Measurements from ENCODE around the gene RPS6KB2. TPM values are rescaled to one million over a fixed set of nuclear protein-coding genes. Genes with fewer than 3 reads are reported as not detected.

RPS6KB2 gene
- total RNA-seq, 1 experiment from 2014 or later, result 54.0 TPM

DNA sequence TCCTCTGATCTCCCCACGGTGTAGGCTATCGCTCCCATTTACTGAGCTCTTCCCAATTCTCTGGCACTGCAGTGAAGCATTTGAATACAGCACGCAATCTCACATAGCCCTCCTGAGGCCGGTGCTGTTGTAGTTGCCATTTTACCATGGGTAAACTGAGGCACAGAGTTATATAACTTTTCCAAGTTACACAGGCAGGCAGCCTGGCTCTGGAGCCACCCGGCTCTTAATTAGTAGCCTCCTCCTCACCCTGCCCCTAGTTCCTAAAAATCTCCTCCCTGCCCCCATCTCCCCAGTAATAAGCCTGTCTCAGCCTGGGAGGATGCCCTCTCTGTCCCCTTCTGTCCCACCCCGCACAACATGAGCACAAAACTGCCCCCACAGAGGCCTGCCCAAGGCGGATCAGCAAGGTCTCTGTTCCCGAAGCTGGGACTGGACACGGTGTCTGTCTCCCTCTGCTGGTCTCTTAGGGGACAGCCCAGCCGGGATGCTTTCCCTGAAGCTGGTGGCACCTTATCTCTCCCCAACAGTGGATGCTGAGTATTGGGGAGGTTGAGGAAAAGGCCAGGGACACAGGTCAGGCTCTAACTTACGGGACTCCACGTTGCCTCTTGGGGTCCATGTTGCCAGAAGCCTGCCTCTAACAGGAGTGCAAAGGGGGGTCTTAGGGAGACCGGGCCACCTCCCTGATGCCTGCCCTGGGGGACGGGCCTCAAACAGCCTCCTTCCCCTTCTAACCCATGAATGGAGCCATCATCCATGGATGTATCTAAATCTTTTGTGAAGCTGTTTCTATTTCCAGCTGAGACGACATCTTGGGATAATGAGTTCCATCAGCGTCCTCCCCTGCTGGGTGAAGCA lies 45.8 kb upstream of the RPS6KB2 start:
- no peaks in the 10 kb centered on the region for H3K9me3 ChIP-seq (ENCODE audit: insufficient read depth, low read depth)
- intact Hi-C loops (cut with micrococcal nuclease; ENCODE audit: unreplicated experiment), result loop anchor here (1.0 to 5.0 kb wide), 4 partner anchors 9 to 120 kb away; partner anchors contain the start of gene CLCF1
- no peaks in the 10 kb centered on the region for H3K36me3 ChIP-seq (ENCODE audit: low read depth)
- no peak overlapping the region for H3K4me3 ChIP-seq
- H3K9me2 ChIP-seq (ENCODE audit: insufficient read depth), result no peaks in the 10 kb centered on the region
- TF ChIP-seq, protein P1, sequence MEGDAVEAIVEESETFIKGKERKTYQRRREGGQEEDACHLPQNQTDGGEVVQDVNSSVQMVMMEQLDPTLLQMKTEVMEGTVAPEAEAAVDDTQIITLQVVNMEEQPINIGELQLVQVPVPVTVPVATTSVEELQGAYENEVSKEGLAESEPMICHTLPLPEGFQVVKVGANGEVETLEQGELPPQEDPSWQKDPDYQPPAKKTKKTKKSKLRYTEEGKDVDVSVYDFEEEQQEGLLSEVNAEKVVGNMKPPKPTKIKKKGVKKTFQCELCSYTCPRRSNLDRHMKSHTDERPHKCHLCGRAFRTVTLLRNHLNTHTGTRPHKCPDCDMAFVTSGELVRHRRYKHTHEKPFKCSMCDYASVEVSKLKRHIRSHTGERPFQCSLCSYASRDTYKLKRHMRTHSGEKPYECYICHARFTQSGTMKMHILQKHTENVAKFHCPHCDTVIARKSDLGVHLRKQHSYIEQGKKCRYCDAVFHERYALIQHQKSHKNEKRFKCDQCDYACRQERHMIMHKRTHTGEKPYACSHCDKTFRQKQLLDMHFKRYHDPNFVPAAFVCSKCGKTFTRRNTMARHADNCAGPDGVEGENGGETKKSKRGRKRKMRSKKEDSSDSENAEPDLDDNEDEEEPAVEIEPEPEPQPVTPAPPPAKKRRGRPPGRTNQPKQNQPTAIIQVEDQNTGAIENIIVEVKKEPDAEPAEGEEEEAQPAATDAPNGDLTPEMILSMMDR (conservative IDR thresholded peaks at IDR 0.05), result peak; percentile 99
- no peak for TF ChIP-seq EZH2 (IDR thresholded peaks at IDR 0.05; ENCODE audit: low read depth)
- CTCF ChIA-PET, result interaction anchor here (0.5 to 6.6 kb wide), 9 partner anchors 8 to 527 kb away, joined by 3 to 174 read pairs (median 6); partner anchors contain the start of gene POLD4
- H3K4me2 ChIP-seq, result peak overlapping the region; percentile 37
- peaks cover 54% of the 10 kb centered on the region for H3F3A ChIP-seq (ENCODE audit: insufficient read depth, low read depth)
- no TSS peak for BruUV-seq (replicated peaks)
- H3K4me1 ChIP-seq (replicated peaks; ENCODE audit: insufficient read depth), result peaks cover 64% of the 10 kb centered on the region
- no peak overlapping the region for H2AFZ ChIP-seq
- H3K79me2 ChIP-seq (ENCODE audit: low read depth), result peaks cover 6% of the 10 kb centered on the region; the same call in 1 of the 2 replicates
- POLR2A ChIA-PET (ENCODE audit: unreplicated experiment), result interaction anchor here (0.5 to 0.7 kb wide), 2 partner anchors 10 to 71 kb away, joined by 5 to 10 read pairs; no protein-coding TSS in a partner anchor
- no peak overlapping the region for H3K27ac ChIP-seq
- no peaks in the 10 kb centered on the region for H4K20me1 ChIP-seq (ENCODE audit: insufficient read depth)
- peak; percentile 66 to 84 for DNase-seq
- no peaks in the 10 kb centered on the region for H3K27me3 ChIP-seq (ENCODE audit: insufficient read depth, low read depth)

DNA sequence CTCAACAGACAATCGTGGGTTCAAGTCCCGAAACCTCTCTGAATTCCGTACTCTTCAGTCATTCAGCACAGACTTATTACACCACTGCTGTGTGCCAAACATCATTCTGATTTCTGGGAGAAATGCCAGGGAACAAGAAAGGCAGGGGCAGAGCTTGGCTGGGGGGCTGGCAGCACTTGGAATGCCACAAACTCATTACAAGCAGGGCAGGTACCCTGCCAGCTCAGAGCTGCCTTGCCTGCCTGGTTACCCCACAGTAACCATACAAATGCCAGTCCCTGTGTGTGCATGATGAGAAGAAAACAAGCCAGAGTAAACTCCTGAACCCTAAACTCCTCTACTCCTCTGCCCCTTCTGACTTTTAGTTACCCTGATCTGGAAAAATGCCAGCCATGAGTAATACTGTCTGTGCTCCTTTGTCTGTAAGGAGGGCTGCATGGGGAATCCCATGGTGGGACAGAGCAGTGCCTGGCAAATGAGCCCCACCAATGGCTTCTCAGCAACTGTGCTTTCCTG lies 43.4 kb upstream of the RPS6KB2 start:
- no peak overlapping the region for H2AFZ ChIP-seq
- no peak overlapping the region for H3K27ac ChIP-seq
- ChIA-PET CTCF (interaction anchor here (0.6 kb wide), 2 partner anchors 9 to 122 kb away, joined by 7 to 13 read pairs; no protein-coding TSS in a partner anchor), POLR2A (ENCODE audit: unreplicated experiment) (interaction anchor here (0.5 to 1.3 kb wide), 6 partner anchors 11 to 197 kb away, joined by 3 to 5 read pairs (median 4); partner anchors contain the start of gene PITPNM1)
- peaks cover 46% of the 10 kb centered on the region for H3K4me1 ChIP-seq (replicated peaks; ENCODE audit: insufficient read depth)
- intact Hi-C loops (cut with micrococcal nuclease; ENCODE audit: unreplicated experiment), result loop anchor here (5.0 kb wide), 1 partner anchor 123 kb away; no protein-coding TSS in a partner anchor
- H3F3A ChIP-seq (ENCODE audit: insufficient read depth, low read depth), result peaks cover 37% of the 10 kb centered on the region
- no peaks in the 10 kb centered on the region for H3K9me3 ChIP-seq (ENCODE audit: insufficient read depth, low read depth)
- DNase-seq, result peak; percentile 73 to 79
- H3K4me3 ChIP-seq, result no peak overlapping the region
- no peaks in the 10 kb centered on the region for H3K36me3 ChIP-seq (ENCODE audit: low read depth)
- no peaks in the 10 kb centered on the region for H3K9me2 ChIP-seq (ENCODE audit: insufficient read depth)
- no peak for TF ChIP-seq EZH2 (IDR thresholded peaks at IDR 0.05; ENCODE audit: low read depth)
- TF ChIP-seq, protein P1 (conservative IDR thresholded peaks at IDR 0.05), result no peak
- H4K20me1 ChIP-seq (ENCODE audit: insufficient read depth), result no peaks in the 10 kb centered on the region
- BruUV-seq (replicated peaks), result no TSS peak
- peaks cover 4% of the 10 kb centered on the region; the same call in 1 of the 2 replicates for H3K79me2 ChIP-seq (ENCODE audit: low read depth)
- no peaks in the 10 kb centered on the region for H3K27me3 ChIP-seq (ENCODE audit: insufficient read depth, low read depth)
- peak overlapping the region; percentile 27 for H3K4me2 ChIP-seq

DNA sequence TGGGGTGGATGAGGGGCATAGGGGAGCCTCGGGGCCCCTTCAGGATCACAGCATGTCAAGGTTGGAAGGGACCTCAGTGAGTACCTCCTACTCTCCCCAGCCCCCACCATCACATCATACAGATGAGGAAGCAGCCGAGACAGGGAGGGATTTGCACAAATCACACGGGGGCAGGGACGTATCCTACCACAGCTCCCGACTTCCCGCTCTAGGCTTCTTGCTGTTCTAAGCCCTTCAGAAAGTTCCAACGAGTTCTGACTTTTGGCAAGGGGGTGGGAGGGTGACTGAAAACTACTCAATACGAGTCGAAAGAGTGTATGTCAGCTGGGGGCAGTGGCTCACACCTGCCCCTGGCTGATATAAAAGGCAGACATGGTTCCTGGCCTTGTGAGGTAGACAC lies 41.2 kb upstream of the RPS6KB2 start:
- no peaks in the 10 kb centered on the region for H3K9me2 ChIP-seq (ENCODE audit: insufficient read depth)
- no peaks in the 10 kb centered on the region for H3K27me3 ChIP-seq (ENCODE audit: insufficient read depth, low read depth)
- DNase-seq, result no peak
- intact Hi-C loops (cut with micrococcal nuclease; ENCODE audit: unreplicated experiment), result no loop called here
- peaks cover 21% of the 10 kb centered on the region for H3K79me2 ChIP-seq (ENCODE audit: low read depth)
- POLR2A ChIA-PET (ENCODE audit: unreplicated experiment), result interaction anchor here (0.5 to 0.7 kb wide), 2 partner anchors 10 to 713 kb away, joined by 3 to 6 read pairs; no protein-coding TSS in a partner anchor
- H3K36me3 ChIP-seq (ENCODE audit: low read depth), result no peaks in the 10 kb centered on the region
- no peak overlapping the region for H3K27ac ChIP-seq
- H3K4me2 ChIP-seq, result no peak overlapping the region
- BruUV-seq (replicated peaks), result no TSS peak
- CTCF ChIA-PET, result interaction anchor here (0.6 to 1.3 kb wide), 3 partner anchors 36 to 86 kb away, joined by 4 to 8 read pairs (median 4); no protein-coding TSS in a partner anchor
- no peak for TF ChIP-seq EZH2 (IDR thresholded peaks at IDR 0.05; ENCODE audit: low read depth)
- TF ChIP-seq, protein P1 (conservative IDR thresholded peaks at IDR 0.05), result no peak
- H2AFZ ChIP-seq, result no peak overlapping the region
- peaks cover 28% of the 10 kb centered on the region for H3F3A ChIP-seq (ENCODE audit: insufficient read depth, low read depth)
- H4K20me1 ChIP-seq (ENCODE audit: insufficient read depth), result no peaks in the 10 kb centered on the region
- peaks cover 24% of the 10 kb centered on the region for H3K4me1 ChIP-seq (replicated peaks; ENCODE audit: insufficient read depth)
- H3K9me3 ChIP-seq (ENCODE audit: insufficient read depth, low read depth), result no peaks in the 10 kb centered on the region
- H3K4me3 ChIP-seq, result no peak overlapping the region

All from PC-9 (cell line).